Measurements from ENCODE around the gene SCN2A.

GRCh38 chr2:165277295-165277694 is 38.1 kb downstream of the SCN2A start:
- TF ChIP-seq, protein P1, sequence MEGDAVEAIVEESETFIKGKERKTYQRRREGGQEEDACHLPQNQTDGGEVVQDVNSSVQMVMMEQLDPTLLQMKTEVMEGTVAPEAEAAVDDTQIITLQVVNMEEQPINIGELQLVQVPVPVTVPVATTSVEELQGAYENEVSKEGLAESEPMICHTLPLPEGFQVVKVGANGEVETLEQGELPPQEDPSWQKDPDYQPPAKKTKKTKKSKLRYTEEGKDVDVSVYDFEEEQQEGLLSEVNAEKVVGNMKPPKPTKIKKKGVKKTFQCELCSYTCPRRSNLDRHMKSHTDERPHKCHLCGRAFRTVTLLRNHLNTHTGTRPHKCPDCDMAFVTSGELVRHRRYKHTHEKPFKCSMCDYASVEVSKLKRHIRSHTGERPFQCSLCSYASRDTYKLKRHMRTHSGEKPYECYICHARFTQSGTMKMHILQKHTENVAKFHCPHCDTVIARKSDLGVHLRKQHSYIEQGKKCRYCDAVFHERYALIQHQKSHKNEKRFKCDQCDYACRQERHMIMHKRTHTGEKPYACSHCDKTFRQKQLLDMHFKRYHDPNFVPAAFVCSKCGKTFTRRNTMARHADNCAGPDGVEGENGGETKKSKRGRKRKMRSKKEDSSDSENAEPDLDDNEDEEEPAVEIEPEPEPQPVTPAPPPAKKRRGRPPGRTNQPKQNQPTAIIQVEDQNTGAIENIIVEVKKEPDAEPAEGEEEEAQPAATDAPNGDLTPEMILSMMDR (IDR thresholded peaks at IDR 0.05; ENCODE audit: low read depth, low read length) = no peak
- TF ChIP-seq POLR2A (IDR thresholded peaks at IDR 0.05; ENCODE audit: extremely low read depth, insufficient read length) = no peak
- TF ChIP-seq, protein P2, sequence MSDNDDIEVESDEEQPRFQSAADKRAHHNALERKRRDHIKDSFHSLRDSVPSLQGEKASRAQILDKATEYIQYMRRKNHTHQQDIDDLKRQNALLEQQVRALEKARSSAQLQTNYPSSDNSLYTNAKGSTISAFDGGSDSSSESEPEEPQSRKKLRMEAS (IDR thresholded peaks at IDR 0.05; ENCODE audit: low read depth, low read length) = no peak

Data from NB4 (cell line).